Measurements from ENCODE around the gene CDCA8.

Gene CDCA8

GRCh38 chr1:37692078-37692833 is at the start of gene CDCA8:
Gene CDCA8 (plus strand): TSS chr1:37692516. CDS start chr1:37692691, 175 bp downstream.
- DNase-seq (ENCODE audit: low read depth), result peak; percentile 90

- no peak for DNase-seq (ENCODE audit: low read depth)
Measured at GRCh38 chr1:37647281-37647680, 45.0 kb upstream of the CDCA8 start.

GRCh38 chr1:37650173-37650572 is 42.1 kb upstream of the CDCA8 start:
- no peak for DNase-seq (ENCODE audit: low read depth)

GRCh38 chr1:37650721-37651120 is 41.6 kb upstream of the CDCA8 start:
- DNase-seq (ENCODE audit: low read depth), result no peak

- DNase-seq (ENCODE audit: low read depth), result no peak
Measured at GRCh38 chr1:37651803-37652202, 40.5 kb upstream of the CDCA8 start.

- DNase-seq (ENCODE audit: low read depth), result no peak
Measured at GRCh38 chr1:37652976-37653375, 39.3 kb upstream of the CDCA8 start.

GRCh38 chr1:37653906-37654305 is 38.4 kb upstream of the CDCA8 start:
- DNase-seq (ENCODE audit: low read depth), result no peak

- DNase-seq (ENCODE audit: low read depth), result no peak
Measured at GRCh38 chr1:37655274-37655673, 37.0 kb upstream of the CDCA8 start.

- no peak for DNase-seq (ENCODE audit: low read depth)
Measured at GRCh38 chr1:37656026-37656425, 36.3 kb upstream of the CDCA8 start.

- DNase-seq (ENCODE audit: low read depth), result no peak
Measured at GRCh38 chr1:37656881-37657280, 35.4 kb upstream of the CDCA8 start.

GRCh38 chr1:37657620-37658412 is 34.5 kb upstream of the CDCA8 start:
- DNase-seq (ENCODE audit: low read depth), result no peak

GRCh38 chr1:37658486-37658885 is 33.8 kb upstream of the CDCA8 start:
- no peak for DNase-seq (ENCODE audit: low read depth)

- no peak for DNase-seq (ENCODE audit: low read depth)
Measured at GRCh38 chr1:37660664-37661063, 31.7 kb upstream of the CDCA8 start.

GRCh38 chr1:37661401-37661800 is 30.9 kb upstream of the CDCA8 start:
- DNase-seq (ENCODE audit: low read depth), result no peak

GRCh38 chr1:37662031-37662755 is 30.1 kb upstream of the CDCA8 start:
- DNase-seq (ENCODE audit: low read depth), result no peak

- no peak for DNase-seq (ENCODE audit: low read depth)
Measured at GRCh38 chr1:37663426-37664000, 28.8 kb upstream of the CDCA8 start.

GRCh38 chr1:37666241-37666867 is 26.0 kb upstream of the CDCA8 start:
- DNase-seq (ENCODE audit: low read depth), result no peak

- no peak for DNase-seq (ENCODE audit: low read depth)
Measured at GRCh38 chr1:37667023-37667671, 25.2 kb upstream of the CDCA8 start.

- DNase-seq (ENCODE audit: low read depth), result no peak
Measured at GRCh38 chr1:37670133-37670532, 22.2 kb upstream of the CDCA8 start.

- no peak for DNase-seq (ENCODE audit: low read depth)
Measured at GRCh38 chr1:37671261-37671660, 21.1 kb upstream of the CDCA8 start.

- no peak for DNase-seq (ENCODE audit: low read depth)
Measured at GRCh38 chr1:37672136-37672870, 20.0 kb upstream of the CDCA8 start.
